Ishikawa (cell line): ENCODE data around the gene GNB1L.

ENCODE experiments used
- CREB1 ChIP-seq: IDR thresholded peaks from 2 replicates; pipeline ENCODE4 v1.6.1; 2012; ENCODE audit warnings: low read depth
- EGR1 ChIP-seq: IDR thresholded peaks from 2 replicates; pipeline ENCODE4 v1.6.1; 2012
- EP300 ChIP-seq: IDR thresholded peaks from 2 replicates; pipeline ENCODE4 v1.6.1; 2012; ENCODE audit warnings: borderline replicate concordance
- FOXM1 ChIP-seq: IDR thresholded peaks from 2 replicates; pipeline ENCODE4 v1.6.1; 2012; ENCODE audit warnings: low read depth, borderline replicate concordance
- MAX ChIP-seq: IDR thresholded peaks from 2 replicates; pipeline ENCODE4 v1.6.1; 2012
- RAD21 ChIP-seq: IDR thresholded peaks from 2 replicates; pipeline ENCODE4 v1.6.1; 2012; ENCODE audit warnings: low read depth
- REST ChIP-seq: IDR thresholded peaks from 2 replicates; pipeline ENCODE4 v1.6.1; 2012; ENCODE audit warnings: low read depth, mild to moderate bottlenecking
- TAF1 ChIP-seq: IDR thresholded peaks from 2 replicates; pipeline ENCODE4 v1.6.1; 2012; ENCODE audit warnings: low read depth, mild to moderate bottlenecking
- TCF12 ChIP-seq: IDR thresholded peaks from 2 replicates; pipeline ENCODE4 v1.6.1; 2012; ENCODE audit warnings: low read depth
- TEAD4 ChIP-seq: IDR thresholded peaks from 2 replicates; pipeline ENCODE4 v1.6.1; 2012
- ZBTB7A ChIP-seq: IDR thresholded peaks from 2 replicates; pipeline ENCODE4 v1.6.1; 2012; ENCODE audit warnings: low read depth
- TF ChIP-seq, protein P1 (sequence below): IDR thresholded peaks from 2 replicates; pipeline ENCODE4 v1.6.1; 2012

DNA sequence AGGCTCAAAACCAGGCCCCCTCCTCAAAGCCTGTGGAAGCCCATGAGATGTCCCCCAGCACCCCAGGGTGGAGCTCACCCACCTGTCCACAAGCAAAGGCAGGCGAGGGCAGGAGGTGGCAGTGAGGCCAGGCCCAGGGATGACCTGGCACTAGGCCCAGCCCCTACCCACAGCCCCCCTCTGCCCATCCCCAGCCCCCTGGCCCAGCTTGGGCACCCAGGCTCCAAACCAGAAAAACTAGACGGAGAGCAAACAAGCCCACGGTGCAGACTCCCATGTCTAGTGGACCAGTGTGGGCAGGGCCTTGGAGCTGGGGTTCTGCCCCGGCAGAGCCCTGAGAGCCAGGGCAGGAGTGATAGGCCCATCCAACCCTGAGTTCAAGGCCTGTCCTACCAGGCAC lies 111.0 kb downstream of the GNB1L start:
- TF ChIP-seq FOXM1 (no peak), TEAD4 (no peak), REST (no peak), MAX (no peak), ZBTB7A (no peak), CREB1 (no peak), RAD21 (no peak), EP300 (no peak), TAF1 (no peak), EGR1 (no peak), TCF12 (no peak)
- TF ChIP-seq, protein P1, sequence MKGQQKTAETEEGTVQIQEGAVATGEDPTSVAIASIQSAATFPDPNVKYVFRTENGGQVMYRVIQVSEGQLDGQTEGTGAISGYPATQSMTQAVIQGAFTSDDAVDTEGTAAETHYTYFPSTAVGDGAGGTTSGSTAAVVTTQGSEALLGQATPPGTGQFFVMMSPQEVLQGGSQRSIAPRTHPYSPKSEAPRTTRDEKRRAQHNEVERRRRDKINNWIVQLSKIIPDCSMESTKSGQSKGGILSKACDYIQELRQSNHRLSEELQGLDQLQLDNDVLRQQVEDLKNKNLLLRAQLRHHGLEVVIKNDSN = no peak
